Upper lobe of right lung (tissue), 1 donor: ENCODE measurements around the gene STON2. TPM values are rescaled to one million over a fixed set of nuclear protein-coding genes. Genes with fewer than 3 reads are reported as not detected.

ENCODE experiments used
- ATAC-seq: fragments of 200-7000 bp; cut with Tn5 transposase; one replicate; pipeline ENCODE4 v1.9.1; 2020; ENCODE audit warnings: mild to moderate bottlenecking, moderate library complexity
- DNase-seq: peaks from one replicate; pipeline ENCODE4 v3.0.0-alpha.2; 2020
- H3K27ac ChIP-seq: fragments of 200-600 bp; one replicate; pipeline ENCODE4 v1.8.0; 2022
- H3K27me3 ChIP-seq: fragments of 200-600 bp; one replicate; pipeline ENCODE4 v1.8.0; 2022; ENCODE audit warnings: mild to moderate bottlenecking
- H3K36me3 ChIP-seq: fragments of 200-600 bp; one replicate; pipeline ENCODE4 v1.8.0; 2022
- H3K4me1 ChIP-seq: fragments of 200-600 bp; one replicate; pipeline ENCODE4 v1.8.0; 2022
- H3K4me3 ChIP-seq: fragments of 200-600 bp; one replicate; pipeline ENCODE4 v1.8.0; 2022; ENCODE audit warnings: mild to moderate bottlenecking
- H3K9me3 ChIP-seq: fragments of 200-600 bp; one replicate; pipeline ENCODE4 v1.8.0; 2022
- intact Hi-C: fragments of 100-400 bp; cut with DNase I; formaldehyde crosslinking; loops from one replicate; pipeline ENCODE4 v1.11.0; 2022
- total RNA-seq: library from RNA; stranded (reverse); fragmentation: NEBNext Ultra II Directional; extraction: Animal tissue kit (Norgen Biotek cat#: 25700); gene quantifications from one replicate; pipeline ENCODE4 v1.2.1, GENCODE V29; 2021
- TF ChIP-seq, protein P1 (sequence below): fragments of 200-600 bp; IDR thresholded peaks from one replicate; pipeline ENCODE4 v1.8.0; 2022; ENCODE audit warnings: antibody characterized with exemption
- donor health status: DM: no; HTN: yes; CAD: no; lungs with severe emphysema.

STON2 gene
- total RNA-seq, 1 donor from 2014 or later, result 47.7 TPM

DNA sequence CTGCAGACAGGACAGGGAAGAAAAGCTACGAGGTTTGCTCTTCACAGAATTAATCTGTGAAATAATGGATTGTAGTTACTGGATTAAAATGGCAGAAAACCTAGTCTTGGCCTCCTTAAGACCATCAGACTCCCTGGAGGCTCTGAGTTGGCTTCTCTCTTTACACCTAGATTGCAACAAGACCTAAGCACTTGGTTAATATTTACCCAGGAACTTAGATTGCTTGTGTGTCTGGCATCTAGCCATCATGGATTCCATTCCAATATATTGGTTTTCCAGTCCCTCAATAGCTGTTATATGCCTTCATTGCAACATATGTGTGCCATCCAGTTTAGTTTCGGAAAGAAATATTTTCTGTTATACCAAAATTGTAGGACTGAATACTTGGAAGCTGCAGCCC lies 177.4 kb downstream of the STON2 start:
- intact Hi-C loops, result no loop called here
- DNase-seq, result no peak
- H3K27me3 ChIP-seq, result no peaks in the 10 kb centered on the region

DNA sequence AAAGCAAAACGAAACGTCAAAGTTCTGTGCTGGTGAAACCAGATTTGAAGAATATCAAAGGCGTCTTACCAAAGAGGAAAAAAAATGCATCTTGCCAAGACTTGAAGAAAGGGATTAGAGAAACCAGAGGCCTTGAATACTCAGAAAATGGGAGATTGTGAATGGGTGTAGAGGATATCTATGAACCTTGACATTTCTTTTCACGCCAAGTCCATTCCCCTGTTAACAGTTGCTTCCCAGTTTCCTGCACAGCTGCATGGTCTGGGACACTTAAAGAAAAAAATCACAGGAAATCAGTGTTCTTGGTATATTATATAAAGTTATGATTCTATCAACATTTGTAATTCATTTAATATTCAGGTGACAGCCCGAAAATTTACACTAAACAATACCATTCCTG lies 178.0 kb downstream of the STON2 start:
- peak overlapping the region; percentile 100 for H3K27ac ChIP-seq
- H3K27me3 ChIP-seq, result no peaks in the 10 kb centered on the region
- DNase-seq (no peak), ATAC-seq (no peak)
- intact Hi-C loops, result no loop called here
- peaks cover 21% of the 10 kb centered on the region for H3K4me1 ChIP-seq
- no peaks in the 10 kb centered on the region for H3K36me3 ChIP-seq
- no peaks in the 10 kb centered on the region for H3K9me3 ChIP-seq
- TF ChIP-seq, protein P1, sequence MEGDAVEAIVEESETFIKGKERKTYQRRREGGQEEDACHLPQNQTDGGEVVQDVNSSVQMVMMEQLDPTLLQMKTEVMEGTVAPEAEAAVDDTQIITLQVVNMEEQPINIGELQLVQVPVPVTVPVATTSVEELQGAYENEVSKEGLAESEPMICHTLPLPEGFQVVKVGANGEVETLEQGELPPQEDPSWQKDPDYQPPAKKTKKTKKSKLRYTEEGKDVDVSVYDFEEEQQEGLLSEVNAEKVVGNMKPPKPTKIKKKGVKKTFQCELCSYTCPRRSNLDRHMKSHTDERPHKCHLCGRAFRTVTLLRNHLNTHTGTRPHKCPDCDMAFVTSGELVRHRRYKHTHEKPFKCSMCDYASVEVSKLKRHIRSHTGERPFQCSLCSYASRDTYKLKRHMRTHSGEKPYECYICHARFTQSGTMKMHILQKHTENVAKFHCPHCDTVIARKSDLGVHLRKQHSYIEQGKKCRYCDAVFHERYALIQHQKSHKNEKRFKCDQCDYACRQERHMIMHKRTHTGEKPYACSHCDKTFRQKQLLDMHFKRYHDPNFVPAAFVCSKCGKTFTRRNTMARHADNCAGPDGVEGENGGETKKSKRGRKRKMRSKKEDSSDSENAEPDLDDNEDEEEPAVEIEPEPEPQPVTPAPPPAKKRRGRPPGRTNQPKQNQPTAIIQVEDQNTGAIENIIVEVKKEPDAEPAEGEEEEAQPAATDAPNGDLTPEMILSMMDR, result no peak
- peak overlapping the region; percentile 83 for H3K4me3 ChIP-seq

More for the DNA sequence above, 177.4 kb downstream of the STON2 start:
- no peak overlapping the region for H3K27ac ChIP-seq
- TF ChIP-seq, protein P1, result no peak
- no peaks in the 10 kb centered on the region for H3K36me3 ChIP-seq
- peaks cover 19% of the 10 kb centered on the region for H3K4me1 ChIP-seq
- no peaks in the 10 kb centered on the region for H3K9me3 ChIP-seq
- no peak overlapping the region for H3K4me3 ChIP-seq
- no peak for ATAC-seq

DNA sequence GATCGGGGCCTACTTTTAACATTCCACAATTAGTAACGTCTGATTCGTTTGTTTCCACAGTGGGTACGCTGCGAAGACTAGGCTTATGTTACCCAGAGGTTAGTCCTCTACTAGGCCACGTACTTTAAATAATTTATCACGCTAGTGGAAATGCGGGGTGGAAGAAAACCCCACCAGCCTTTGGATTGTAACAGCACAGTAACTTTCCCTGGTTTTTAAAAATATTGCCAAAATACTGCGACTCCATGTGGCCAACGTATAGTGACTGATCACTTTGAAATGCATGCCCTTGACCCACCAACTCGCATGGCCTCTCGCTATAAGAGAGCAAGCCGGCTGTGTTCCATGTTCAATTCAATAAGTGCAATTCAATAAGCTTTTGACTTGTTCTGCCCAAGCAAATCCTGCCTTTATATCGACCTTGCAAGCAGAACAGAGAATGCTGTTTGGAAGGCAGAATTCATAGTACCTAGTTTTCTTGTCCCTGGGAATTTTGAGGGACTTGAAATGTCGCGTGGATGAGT lies 178.5 kb downstream of the STON2 start:
- no peaks in the 10 kb centered on the region for H3K27me3 ChIP-seq
- TF ChIP-seq, protein P1, result no peak
- H3K4me1 ChIP-seq, result peaks cover 21% of the 10 kb centered on the region
- ATAC-seq, result no peak
- peak overlapping the region; percentile 83 for H3K4me3 ChIP-seq
- no peak for DNase-seq
- H3K27ac ChIP-seq, result peak overlapping the region; percentile 100
- no peaks in the 10 kb centered on the region for H3K9me3 ChIP-seq
- no peaks in the 10 kb centered on the region for H3K36me3 ChIP-seq
- intact Hi-C loops, result no loop called here

DNA sequence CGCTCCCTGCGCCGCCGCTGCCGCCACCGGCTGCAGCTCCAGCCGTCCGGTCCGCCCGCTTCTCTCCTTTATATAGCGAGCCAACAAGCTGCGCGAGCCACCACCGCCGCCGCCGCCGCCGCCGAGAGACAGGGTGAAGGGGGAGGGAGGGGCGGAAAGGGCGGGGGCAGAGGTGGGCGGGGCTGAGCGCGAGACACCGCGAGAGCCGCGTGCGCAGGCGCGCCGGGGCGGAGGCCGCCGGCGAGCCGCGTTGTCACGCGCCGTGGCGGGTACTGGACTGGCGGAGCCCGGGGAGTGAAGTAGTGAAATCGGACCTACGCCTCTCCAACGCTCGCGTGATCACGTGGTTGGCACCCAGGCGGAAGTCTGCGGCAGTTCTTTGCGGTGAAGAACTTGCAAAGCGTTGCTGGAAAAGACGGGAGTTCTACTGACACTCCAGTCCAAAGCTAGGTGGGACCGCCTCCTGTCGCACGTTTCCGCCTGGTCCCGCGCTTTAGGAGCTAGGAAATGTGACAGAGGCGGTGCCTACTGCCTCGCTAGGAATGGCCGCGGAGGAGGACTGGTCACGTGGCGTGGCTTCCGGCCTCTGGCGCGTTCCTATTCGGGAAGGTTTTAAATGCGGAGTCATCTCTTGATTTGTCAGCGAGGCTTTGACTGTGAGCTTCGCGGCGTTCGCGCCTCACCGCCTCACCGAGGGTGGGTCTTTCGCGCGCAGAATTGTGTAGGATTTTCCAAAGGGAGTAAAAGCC lies 179.1 kb downstream of the STON2 start, which contains the start of gene GTF2A1:
Gene GTF2A1, minus strand, starts transcription at position 130 of the 749 bp plus-strand sequence. CDS start 441 bp downstream, outside the sequence.
- TF ChIP-seq, protein P1, result no peak
- ATAC-seq, result peak; percentile 94
- peaks cover 21% of the 10 kb centered on the region for H3K4me1 ChIP-seq

DNA sequence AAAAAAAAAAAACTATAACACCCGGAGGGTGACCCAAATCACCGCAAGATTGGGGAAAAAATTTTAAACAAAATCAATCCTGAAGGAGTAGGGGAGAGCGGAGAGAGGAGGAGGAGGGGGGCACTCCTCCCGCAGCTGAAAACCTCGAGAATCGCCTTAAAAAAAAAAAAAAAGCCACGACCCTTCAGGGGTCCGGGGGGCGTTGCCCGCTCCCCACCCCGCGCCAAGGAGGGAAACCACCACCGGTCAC lies 179.6 kb downstream of the STON2 start:
- peak overlapping the region; percentile 100 for H3K27ac ChIP-seq
- ATAC-seq, result no peak
- intact Hi-C loops, result no loop called here
- peak overlapping the region; percentile 83 for H3K4me3 ChIP-seq
- DNase-seq, result no peak
- peaks cover 10% of the 10 kb centered on the region for H3K36me3 ChIP-seq
- peaks cover 21% of the 10 kb centered on the region for H3K4me1 ChIP-seq
- no peaks in the 10 kb centered on the region for H3K9me3 ChIP-seq
- no peaks in the 10 kb centered on the region for H3K27me3 ChIP-seq
- TF ChIP-seq, protein P1, result no peak

More for the DNA sequence above, 179.1 kb downstream of the STON2 start, which contains the start of gene GTF2A1:
- intact Hi-C loops, result no loop called here
- DNase-seq, result peak; percentile 97
- H3K4me3 ChIP-seq, result peak within 1 kb of the TSS; percentile 83
- peaks cover 5% of the 10 kb centered on the region for H3K36me3 ChIP-seq
- H3K27ac ChIP-seq, result peak within 1 kb of the TSS; percentile 100
- no peaks in the 10 kb centered on the region for H3K9me3 ChIP-seq
- H3K27me3 ChIP-seq, result no peaks in the 10 kb centered on the region
